HG03558 (cell line): ENCODE data around the gene KRTAP9-7.
"Not testable (repeated sequence)": the region's sequence is repeated elsewhere in the genome, so short reads cannot be mapped to it uniquely, and the experiment has no call there.

Experiments
- ATAC-seq: cut with Tn5 transposase; IDR thresholded peaks from one replicate; pipeline ENCODE4 v1.9.1; 2021; ENCODE audit warnings: moderate number of reproducible peaks; ENCODE audit not compliant: unreplicated experiment; ENCODE audit errors: extremely low read depth

KRTAP9-7 gene

DNA sequence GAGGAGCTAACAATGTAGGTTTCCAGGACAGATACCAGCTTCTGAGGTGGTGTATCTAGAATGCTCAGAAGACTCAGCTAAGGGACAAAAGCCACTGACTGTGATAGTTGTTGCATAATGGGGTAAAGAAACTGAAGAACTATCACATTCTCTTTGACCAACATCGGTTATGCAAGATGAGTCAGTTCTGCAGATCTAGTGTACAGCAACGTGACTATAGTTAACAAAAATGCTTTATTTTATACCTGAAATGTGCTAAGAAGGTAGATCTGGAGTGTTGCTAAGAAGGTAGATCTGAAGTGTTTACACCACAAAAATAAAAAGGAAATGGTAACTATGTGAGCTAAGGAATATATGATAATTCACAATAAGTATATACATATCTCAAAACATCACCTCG lies 7.8 kb upstream of the KRTAP9-7 start:
- no peak for ATAC-seq

DNA sequence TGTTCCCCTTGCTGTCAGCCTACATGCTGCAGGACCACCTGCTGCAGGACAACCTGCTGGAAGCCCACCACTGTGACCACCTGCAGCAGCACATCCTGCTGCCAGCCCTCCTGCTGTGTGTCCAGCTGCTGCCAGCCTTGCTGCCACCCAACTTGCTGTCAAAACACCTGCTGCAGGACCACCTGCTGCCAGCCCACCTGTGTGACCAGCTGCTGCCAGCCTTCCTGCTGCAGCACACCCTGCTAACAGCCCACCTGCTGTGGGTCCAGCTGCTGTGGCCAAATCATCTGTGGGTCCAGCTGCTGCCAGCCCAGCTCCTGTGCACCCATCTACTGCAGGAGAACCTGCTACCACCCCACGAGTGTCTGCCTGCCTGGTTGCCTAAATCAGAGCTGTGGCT lies 4.2 kb upstream of the KRTAP9-7 start:
- not testable (repeated sequence) for ATAC-seq

GRCh38 chr17:41271858-41272257 lies 3.6 kb upstream of the KRTAP9-7 start:
- ATAC-seq, result no peak

DNA sequence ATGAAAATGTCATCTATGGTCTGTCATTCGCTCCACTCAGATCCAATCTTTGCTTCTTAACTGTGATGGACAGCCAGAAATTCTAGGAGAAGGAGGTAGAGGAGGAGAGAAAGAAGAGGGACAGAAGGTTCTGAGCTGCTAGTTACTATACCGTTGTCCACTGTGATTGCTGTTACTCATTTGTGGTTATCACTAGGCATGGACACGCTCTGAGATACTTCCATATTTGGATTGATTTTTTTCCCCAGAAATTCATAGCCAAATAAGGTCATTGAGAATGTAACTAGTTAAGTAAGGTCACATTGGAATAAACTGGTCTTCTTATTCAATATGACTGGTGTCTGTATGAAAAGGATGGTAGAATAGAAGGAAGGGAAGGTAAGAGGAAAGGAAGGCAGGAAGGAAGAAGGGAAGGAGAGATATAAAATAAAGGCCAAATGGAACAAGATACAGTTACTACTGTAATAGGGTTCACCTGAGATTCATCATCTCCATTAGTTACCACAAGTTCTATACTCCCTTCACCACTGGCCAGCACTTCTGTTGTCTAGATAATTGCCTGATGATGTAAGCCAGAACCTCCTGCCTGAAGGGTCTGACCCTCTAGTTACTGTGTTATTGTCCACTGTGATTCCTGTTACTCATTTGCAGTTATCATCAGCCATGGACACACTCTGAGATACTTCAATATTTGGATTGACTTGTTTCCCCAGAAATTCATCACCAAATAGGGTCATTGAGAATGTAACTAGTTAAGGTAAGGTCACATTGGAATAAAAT lies 2.9 kb downstream of the KRTAP9-7 start:
- ATAC-seq, result no peak

DNA sequence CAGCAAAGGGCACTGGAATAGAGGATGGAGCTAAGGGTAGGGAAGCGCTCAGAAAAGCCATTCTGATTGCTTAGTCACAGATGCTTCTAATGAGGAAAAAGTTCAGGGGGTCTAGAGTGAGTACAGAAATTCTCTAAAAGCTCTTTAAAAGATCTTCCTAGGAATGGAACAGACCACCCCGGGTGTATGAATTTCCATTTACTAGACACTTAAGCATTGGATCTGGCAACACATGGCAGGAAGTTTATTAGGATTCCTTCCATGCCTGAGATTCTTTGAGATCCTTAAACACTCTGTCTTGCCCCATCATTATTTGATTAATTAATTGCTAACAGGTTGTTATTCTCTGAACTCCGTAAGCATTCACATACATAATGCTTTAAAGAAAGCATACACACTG lies 8.5 kb downstream of the KRTAP9-7 start:
- no peak for ATAC-seq

DNA sequence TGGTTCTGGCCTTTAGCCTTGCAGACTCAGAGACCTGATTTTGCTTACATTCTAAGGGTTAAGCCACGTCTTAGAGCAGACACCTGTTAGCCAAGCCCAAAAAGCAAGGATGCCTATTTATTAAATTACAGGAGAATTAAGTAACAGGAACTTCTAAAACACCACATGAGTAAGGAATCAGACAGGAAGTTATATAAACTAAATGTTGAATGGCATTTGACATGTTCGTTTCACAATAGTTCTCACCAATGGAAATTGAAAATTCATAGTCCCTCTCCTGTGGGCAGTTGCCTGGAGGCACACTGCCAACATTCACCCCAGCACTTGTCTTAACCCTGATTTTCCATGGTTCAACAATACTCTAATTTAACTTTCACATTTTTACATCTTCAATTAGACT lies 9.0 kb downstream of the KRTAP9-7 start:
- ATAC-seq, result no peak

DNA sequence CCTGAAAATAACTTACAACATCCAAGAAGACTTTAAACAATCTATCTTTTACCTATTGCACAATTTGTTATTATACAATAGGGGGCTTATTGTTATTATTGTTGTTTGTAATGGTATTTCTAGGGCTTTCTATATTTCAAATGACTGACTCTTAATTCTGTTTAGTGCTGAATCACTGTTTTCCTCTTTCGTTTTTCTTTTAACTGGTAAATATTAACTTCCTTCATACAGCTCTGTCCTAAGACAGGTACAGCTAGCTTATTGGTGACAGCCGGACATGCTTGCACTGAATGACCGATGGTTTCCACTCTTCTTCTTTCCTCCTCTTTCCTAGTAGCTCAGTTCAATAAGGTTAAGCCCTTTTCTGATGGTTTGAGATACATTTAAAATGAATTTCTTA lies 11.6 kb downstream of the KRTAP9-7 start:
- no peak for ATAC-seq

DNA sequence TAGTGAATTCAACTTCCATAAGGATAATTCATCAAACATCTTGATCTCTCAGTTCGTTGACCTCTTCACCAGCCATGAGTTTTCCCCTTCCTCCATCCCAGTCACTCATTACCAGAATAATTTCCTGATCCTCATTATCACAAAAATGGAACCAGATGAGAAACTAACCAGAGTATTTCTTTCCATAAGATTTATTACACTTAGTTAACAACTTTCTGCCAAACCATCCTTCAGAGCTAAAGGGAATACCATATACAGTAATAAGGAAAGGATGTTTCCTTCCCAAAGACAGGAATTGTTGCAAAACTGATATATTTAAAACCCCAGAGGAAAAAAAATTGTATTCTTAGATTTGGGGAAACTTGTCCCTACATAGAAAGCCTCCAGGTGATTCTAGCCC lies 18.5 kb downstream of the KRTAP9-7 start:
- ATAC-seq, result no peak

DNA sequence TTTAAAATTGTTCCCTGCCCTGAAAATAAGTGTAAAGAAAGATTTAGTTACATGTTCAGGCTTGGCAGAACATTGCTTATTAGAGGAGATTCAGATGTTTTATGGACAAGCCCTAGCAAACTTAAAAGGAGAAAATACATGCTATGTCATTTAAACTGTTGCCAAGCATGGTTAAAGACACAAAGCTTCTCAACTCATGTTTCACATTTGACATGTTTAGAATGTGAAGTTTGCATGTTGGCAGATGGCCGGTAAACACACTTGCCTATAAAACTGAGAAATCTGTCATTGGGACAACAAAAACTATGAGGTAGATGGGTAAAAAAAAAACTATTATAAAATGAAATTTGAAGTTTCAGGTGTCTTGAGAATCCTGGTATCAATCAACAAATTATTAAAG lies 21.3 kb downstream of the KRTAP9-7 start:
- ATAC-seq, result no peak

DNA sequence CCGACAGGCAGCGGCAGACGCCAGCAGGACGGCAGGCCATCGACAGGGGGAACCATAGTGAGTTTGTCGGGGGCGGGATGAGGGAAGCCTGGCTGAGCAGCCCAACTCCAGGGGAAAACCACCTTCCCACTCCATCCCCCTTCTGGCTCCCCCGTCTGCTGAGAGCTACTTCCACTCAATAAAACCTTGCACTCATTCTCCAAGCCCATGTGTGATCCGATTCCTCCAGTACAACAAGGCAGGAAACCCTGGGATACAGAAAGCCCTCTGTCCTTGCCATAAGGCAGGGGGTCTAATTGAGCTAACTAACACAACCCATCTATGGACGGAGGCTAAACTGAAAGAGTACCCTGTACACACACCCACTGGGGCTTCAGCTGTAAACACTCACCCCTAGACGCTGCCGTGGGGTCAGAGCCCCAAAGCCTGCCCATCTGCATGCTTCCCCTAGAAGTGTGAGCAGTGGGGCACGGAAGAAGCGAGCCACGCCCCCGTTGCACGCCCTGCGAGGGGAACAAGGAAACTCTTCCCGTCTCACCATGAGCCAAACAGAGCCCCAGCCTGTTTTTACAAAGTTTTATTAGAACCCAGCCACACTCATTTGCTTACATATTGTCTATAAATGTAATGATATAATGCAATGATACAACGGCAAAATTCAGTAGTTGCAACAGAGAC lies 23.1 kb downstream of the KRTAP9-7 start:
- ATAC-seq, result no peak

- no peak for ATAC-seq
Observed at GRCh38 chr17:41301204-41301790, 25.8 kb downstream of the KRTAP9-7 start.

DNA sequence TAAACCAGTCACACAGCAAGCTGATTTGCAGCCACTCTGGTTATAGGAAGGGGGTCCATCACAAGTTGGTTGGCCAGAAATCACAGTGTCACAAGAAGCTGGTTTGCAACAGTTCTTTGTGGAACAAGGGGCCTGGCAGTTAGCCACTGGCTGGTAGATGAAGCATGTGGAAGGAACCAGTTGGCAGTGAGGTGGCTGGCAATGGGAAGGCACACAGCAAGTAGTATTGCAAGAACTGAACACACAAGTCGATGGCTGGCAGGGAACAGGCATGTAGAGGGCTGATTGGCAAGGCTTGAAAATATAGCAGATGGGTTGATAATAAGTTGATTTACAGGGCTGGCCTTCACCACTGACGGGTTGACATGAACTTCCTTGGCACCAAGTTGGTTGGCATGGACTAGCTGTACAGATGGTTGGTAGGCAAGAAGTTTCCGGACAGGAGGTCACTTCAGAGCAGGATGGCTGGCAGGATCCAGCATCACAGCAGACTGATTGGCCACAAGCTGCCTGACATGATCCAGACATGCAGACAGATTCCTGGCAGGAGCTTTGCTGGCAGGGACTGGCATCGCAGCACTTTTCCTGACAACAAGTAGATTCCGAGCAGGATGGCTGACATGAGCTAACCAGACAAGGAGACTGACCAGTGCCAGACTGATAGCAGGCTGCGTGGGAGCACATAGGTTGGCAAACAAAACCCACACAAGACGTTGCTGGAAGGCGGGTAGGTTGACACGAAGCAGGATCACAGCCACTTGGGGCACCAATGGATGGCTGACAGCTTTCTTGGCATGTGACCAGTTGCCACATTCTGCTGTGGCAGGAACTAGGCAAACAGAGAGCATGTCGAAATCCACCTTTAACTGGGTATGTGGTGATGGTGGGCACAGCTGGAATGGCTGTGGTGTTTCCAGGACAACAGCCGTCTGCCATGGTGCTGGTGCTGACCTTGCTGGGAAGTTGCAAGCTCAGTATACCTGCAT lies 26.7 kb downstream of the KRTAP9-7 start, which contains the start of gene KRTAP29-1:
Gene KRTAP29-1 (minus strand): TSS at position 936 of the 986 bp plus-strand sequence. CDS start 0 bp downstream, at position 936.
- no peak for ATAC-seq

DNA sequence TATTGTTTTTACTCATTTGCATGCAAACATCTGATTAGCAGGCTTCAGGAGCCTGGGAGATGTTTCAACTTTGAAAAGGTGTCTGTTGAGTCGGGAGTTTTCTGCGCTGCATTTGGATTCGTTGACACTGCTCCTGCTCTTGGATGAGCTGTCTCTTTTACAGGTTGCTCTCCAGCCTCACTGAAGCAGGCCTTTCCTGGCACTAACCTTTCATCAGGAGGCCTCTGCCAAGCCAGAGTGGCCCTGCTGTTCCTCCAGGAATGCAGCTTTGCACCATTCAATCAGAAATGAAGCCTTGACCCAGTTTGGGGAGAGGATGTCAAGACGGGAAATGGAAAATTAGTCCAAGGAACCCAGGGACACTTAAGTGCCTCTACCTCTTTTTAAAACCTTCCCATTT lies 27.5 kb downstream of the KRTAP9-7 start:
- ATAC-seq, result no peak

- ATAC-seq, result no peak
Observed at GRCh38 chr17:41304091-41304490, 28.6 kb downstream of the KRTAP9-7 start.

DNA sequence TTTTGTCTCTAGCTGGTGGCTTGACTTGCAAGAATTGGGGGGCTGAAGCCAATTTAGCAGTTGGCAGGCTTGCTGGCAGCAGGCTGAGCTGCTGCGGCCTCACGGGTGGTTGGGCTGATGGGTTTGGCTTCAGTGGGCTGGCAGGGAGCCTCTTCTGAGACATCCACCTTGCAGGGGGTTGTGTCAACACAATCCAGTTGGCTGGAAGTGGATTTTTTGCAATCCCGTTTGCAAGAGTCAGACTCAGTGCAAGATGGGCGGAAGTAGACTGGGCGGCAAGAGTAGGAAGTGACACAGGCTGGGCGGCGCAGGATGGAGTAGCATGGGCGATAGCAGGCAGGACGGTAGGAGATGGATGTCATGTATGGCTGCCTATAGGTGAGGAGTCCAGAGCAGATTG lies 32.1 kb downstream of the KRTAP9-7 start:
- no peak for ATAC-seq

GRCh38 chr17:41308251-41308917 lies 32.9 kb downstream of the KRTAP9-7 start:
- ATAC-seq, result no peak

- ATAC-seq, result no peak
Observed at GRCh38 chr17:41308918-41309359, 33.4 kb downstream of the KRTAP9-7 start, which contains the start of gene KRTAP16-1. Gene KRTAP16-1 (minus strand): TSS chr17:41309309. CDS start chr17:41309253, 56 bp downstream.

DNA sequence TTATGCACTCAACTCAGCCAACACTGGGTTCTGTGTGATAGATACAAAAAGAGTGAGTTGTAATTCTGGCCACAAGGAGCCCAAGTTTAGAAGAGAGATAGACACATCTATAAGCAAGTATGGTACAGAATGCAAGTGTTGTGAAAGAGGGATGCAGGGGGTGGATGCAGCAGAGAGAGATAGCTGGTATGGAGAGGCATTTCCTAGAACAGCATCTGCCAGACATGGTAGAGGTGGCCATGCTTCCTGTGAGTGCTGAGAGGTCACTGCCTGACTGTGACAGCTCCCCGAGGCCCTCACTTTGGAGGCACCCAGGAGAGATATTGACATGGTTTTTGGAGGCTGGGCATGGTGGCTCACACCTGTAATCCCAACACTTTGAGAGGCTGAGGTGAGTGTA lies 35.6 kb downstream of the KRTAP9-7 start:
- no peak for ATAC-seq

DNA sequence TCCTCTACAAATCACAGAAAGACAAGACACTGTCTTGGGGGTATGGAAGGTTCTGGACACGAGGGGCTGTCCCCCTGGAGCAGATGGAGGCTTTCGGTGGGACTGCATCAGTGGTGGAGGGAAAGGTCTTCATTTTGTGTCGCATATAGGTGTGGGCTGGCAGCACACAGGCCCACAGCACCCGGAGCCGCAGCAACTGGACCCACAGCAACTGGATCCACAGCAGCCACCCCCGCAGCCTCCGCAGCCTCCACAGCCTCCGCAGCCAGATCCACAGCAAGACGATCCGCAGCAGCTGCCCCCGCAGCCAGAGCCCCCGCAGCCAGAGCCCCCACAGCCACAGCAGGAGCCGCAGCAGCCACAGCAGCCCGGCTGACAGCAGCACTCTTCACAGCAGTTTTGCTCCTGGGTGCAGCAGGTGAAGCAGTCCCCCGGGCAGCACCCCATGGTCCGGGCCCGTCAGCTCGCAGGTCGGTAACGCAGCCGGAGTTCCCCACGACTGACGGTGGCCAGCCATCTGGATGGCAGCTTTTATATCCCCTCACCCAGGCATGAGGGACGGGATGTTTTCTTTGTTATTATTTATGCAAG lies 39.8 kb downstream of the KRTAP9-7 start, which contains the start of gene KRTAP17-1:
Gene KRTAP17-1 (minus strand): TSS at position 507 of the 591 bp plus-strand sequence. CDS start 60 bp downstream, at position 447.
- no peak for ATAC-seq
